Liver (tissue), 4 donors: ENCODE results near the gene GUCA1C. TPM values are rescaled to one million over a fixed set of nuclear protein-coding genes. Genes with fewer than 3 reads are reported as not detected.

Experiments
- polyA plus RNA-seq, 2 donors: library from polyadenylated mRNA; stranded (reverse) in 1 of 2; unstranded in 1 of 2; fragments of 200-250 nt in 1 of 2; fragments of >200 nt in 1 of 2; fragmentation: Nextera tagmentation in 1 of 2; extraction: Ambion mirVana in 1 of 2; gene quantifications; one replicate each; pipeline versions ENCODE4 v1.2.1 to v1.2.3, GENCODE V29; 2013 to 2015
- total RNA-seq, 2 donors: library from RNA; depleted of rRNA; stranded (reverse); fragments of >200 nt; gene quantifications; one replicate each; pipeline ENCODE4 v1.2.3, GENCODE V29; 2014
- donor health status: healthy.
- donor health status: healthy.
- donor health status: healthy.

The GUCA1C gene
- total and polyA plus RNA-seq, 4 donors, result not detected

Other genes starting within 250 kb of the GUCA1C start
- gene RETNLB, start 196.5 kb downstream of the GUCA1C start, total RNA-seq, result not detected
- not detected for gene RETNLB, start 196.5 kb downstream of the GUCA1C start, polyA plus RNA-seq
- gene TRAT1, start 131.1 kb downstream of the GUCA1C start, total RNA-seq, result under 1 TPM; 0.28 to 0.67 TPM
- gene TRAT1, start 131.1 kb downstream of the GUCA1C start, polyA plus RNA-seq, result under 1 TPM; 0.06 to 0.36 TPM
- under 1 TPM; 0.14 to 0.33 TPM for gene MORC1, start 164.3 kb upstream of the GUCA1C start, total RNA-seq
- gene MORC1, start 164.3 kb upstream of the GUCA1C start, polyA plus RNA-seq, result under 1 TPM; 0.02 to 0.13 TPM
- 1 to 10 TPM in 1 of 2 donors, not detected in 1; 8.5 TPM for gene C3orf85, start 182.8 kb upstream of the GUCA1C start, total RNA-seq
- 10 to 100 TPM in 1 of 2 donors, 1 to 10 TPM in 1; 7.9 to 46.4 TPM for gene C3orf85, start 182.8 kb upstream of the GUCA1C start, polyA plus RNA-seq